ENCODE results near the gene MBOAT7.
A peak's percentile ranks its signal among the peaks of the same experiment; 100 is the strongest.

MBOAT7 gene

GRCh38 chr19:54159352-54160181 lies 29.8 kb downstream of the MBOAT7 start, which contains the start of gene LENG1:
TSS of gene LENG1 (minus strand) at chr19:54159721. CDS start at chr19:54159695, 26 bp downstream.
- peak; percentile 99 for DNase-seq

- DNase-seq = no peak
Measured at GRCh38 chr19:54158812-54159351, 30.5 kb downstream of the MBOAT7 start.

GRCh38 chr19:54156953-54157352 lies 32.4 kb downstream of the MBOAT7 start:
- DNase-seq = no peak

GRCh38 chr19:54156490-54156889 lies 32.9 kb downstream of the MBOAT7 start:
- DNase-seq = no peak

- no peak for DNase-seq
Measured at GRCh38 chr19:54155694-54156093, 33.7 kb downstream of the MBOAT7 start.

- DNase-seq = no peak
Measured at GRCh38 chr19:54154603-54155345, 34.6 kb downstream of the MBOAT7 start.

GRCh38 chr19:54153731-54154326 lies 35.6 kb downstream of the MBOAT7 start:
- DNase-seq = no peak

- no peak for DNase-seq
Measured at GRCh38 chr19:54152878-54153524, 36.4 kb downstream of the MBOAT7 start.

- no peak for DNase-seq
Measured at GRCh38 chr19:54152267-54152666, 37.1 kb downstream of the MBOAT7 start.

- no peak for DNase-seq
Measured at GRCh38 chr19:54151362-54152035, 37.9 kb downstream of the MBOAT7 start.

- no peak for DNase-seq
Measured at GRCh38 chr19:54149021-54149812, 40.2 kb downstream of the MBOAT7 start.

- no peak for DNase-seq
Measured at GRCh38 chr19:54148158-54148557, 41.2 kb downstream of the MBOAT7 start.

GRCh38 chr19:54147676-54148075 lies 41.7 kb downstream of the MBOAT7 start:
- no peak for DNase-seq

GRCh38 chr19:54145541-54146158 lies 43.7 kb downstream of the MBOAT7 start:
- no peak for DNase-seq

GRCh38 chr19:54142166-54142780 lies 47.1 kb downstream of the MBOAT7 start:
- no peak for DNase-seq

- DNase-seq = no peak
Measured at GRCh38 chr19:54141356-54141755, 48.0 kb downstream of the MBOAT7 start.

GRCh38 chr19:54138489-54139256 lies 50.7 kb downstream of the MBOAT7 start:
- DNase-seq = no peak

GRCh38 chr19:54137699-54138488 lies 51.5 kb downstream of the MBOAT7 start, which contains the start of gene CNOT3:
TSS of gene CNOT3 (plus strand) at chr19:54137762. CDS start at chr19:54142979, 5,217 bp downstream.
- DNase-seq = no peak
